ENCODE results near the gene CYTIP. TPM values are rescaled to one million over a fixed set of nuclear protein-coding genes. Genes with fewer than 3 reads are reported as not detected.

CYTIP gene
- polyA plus RNA-seq, 2 of the 4 experiments (the other 2 are of a cell fraction), result 0.34 TPM; not detected in 1

DNA sequence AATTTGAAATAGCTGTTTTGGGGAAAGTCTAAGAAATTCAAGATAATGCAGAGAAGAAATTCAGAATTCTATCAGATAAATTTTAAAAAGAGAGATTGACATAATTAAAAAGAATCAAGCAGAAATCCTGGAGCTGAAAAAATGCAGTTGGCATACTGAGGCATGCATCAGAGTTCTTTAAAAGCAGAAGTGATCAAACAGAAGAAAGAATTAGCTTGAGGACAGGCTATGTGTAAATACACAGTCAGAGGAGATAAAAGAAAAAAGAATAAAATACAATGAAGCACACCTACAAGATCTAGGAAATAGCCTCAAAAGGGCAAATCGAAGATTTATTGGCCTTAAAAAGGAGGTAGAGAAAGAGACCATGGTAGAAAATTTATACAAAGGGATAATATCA is 57.1 kb downstream of the CYTIP start:
- H3K4me1 ChIP-seq, result no peaks in the 10 kb centered on the region
- no peak overlapping the region for H3K4me2 ChIP-seq
- DNase-seq (ENCODE audit: low read depth in 1 of 2, low spot score in 1 of 2) (no peak), ATAC-seq (no peak), FAIRE-seq (no peak)
- H3K4me3 ChIP-seq, result no peak overlapping the region
- no peaks in the 10 kb centered on the region for H3K9me3 ChIP-seq
- CTCF ChIA-PET, result no interaction called here
- TF ChIP-seq, protein P1, sequence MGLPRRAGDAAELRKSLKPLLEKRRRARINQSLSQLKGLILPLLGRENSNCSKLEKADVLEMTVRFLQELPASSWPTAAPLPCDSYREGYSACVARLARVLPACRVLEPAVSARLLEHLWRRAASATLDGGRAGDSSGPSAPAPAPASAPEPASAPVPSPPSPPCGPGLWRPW (IDR thresholded peaks at IDR 0.05), result no peak
- TF ChIP-seq HOXB13 (CRISPR knock-in tag; IDR thresholded peaks at IDR 0.05; ENCODE audit: low read depth), result no peak
- no peak for TF ChIP-seq EP300 (IDR thresholded peaks at IDR 0.05)
- no peak for TF ChIP-seq POLR2A (IDR thresholded peaks at IDR 0.05; ENCODE audit: low read length)
- TF ChIP-seq HOXB5 (CRISPR knock-in tag; IDR thresholded peaks at IDR 0.05), result no peak
- no peak for TF ChIP-seq MAFK (IDR thresholded peaks at IDR 0.05; ENCODE audit: partially characterized antibody)
- no peak for TF ChIP-seq GATA3 (IDR thresholded peaks at IDR 0.05; ENCODE audit: borderline replicate concordance)
- no peak for TF ChIP-seq JUNB (IDR thresholded peaks at IDR 0.05)
- TF ChIP-seq RFX5 (IDR thresholded peaks at IDR 0.05), result no peak
- TF ChIP-seq RARB (CRISPR knock-in tag; IDR thresholded peaks at IDR 0.05), result no peak
- TF ChIP-seq NPAS2 (CRISPR knock-in tag; IDR thresholded peaks at IDR 0.05; ENCODE audit: borderline replicate concordance), result no peak
- TF ChIP-seq TFCP2L1 (CRISPR knock-in tag; IDR thresholded peaks at IDR 0.05), result no peak
- 0% methylated on average over 1 of the region's 1 CpG for WGBS (ENCODE audit: missing lambda C conversion rate)
- no peak overlapping the region for H3K27ac ChIP-seq
- POLR2A ChIA-PET, result no interaction called here

GRCh38 chr2:157386247-157386646 is 57.6 kb downstream of the CYTIP start:
- CTCF ChIA-PET, result no interaction called here

DNA sequence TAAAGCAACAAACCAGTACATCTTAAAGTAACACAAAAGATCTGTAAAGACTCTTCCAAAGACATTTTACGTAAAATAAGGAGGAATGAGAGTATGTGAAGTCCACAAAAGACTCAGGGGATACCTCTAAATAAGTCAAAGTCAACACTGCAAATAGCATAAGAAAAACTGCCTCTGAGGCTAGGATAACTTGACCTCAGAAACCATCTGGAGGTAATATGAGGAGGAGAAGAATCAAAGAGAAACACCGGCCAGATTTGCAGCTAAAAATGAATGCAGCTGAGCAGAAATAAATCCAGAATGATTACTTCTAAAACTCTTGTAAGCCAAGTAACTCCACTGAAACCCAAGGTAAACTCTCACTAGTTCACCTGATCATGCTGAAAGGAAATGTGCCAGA is 66.0 kb downstream of the CYTIP start:
- Histone ChIP-seq H3K4me2 (no peak overlapping the region), H3K4me3 (no peak overlapping the region), H3K9me3 (peaks cover 7% of the 10 kb centered on the region), H3K27ac (no peak overlapping the region), H3K4me1 (no peaks in the 10 kb centered on the region)
- CTCF ChIA-PET, result no interaction called here
- ATAC-seq (no peak), FAIRE-seq (no peak), DNase-seq (ENCODE audit: low read depth in 1 of 2, low spot score in 1 of 2) (no peak)
- TF ChIP-seq TFCP2L1 (CRISPR knock-in tag; IDR thresholded peaks at IDR 0.05), result no peak
- TF ChIP-seq, protein P2, sequence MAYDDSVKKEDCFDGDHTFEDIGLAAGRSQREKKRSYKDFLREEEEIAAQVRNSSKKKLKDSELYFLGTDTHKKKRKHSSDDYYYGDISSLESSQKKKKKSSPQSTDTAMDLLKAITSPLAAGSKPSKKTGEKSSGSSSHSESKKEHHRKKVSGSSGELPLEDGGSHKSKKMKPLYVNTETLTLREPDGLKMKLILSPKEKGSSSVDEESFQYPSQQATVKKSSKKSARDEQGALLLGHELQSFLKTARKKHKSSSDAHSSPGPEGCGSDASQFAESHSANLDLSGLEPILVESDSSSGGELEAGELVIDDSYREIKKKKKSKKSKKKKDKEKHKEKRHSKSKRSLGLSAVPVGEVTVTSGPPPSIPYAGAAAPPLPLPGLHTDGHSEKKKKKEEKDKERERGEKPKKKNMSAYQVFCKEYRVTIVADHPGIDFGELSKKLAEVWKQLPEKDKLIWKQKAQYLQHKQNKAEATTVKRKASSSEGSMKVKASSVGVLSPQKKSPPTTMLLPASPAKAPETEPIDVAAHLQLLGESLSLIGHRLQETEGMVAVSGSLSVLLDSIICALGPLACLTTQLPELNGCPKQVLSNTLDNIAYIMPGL (CRISPR knock-in tag; IDR thresholded peaks at IDR 0.05; ENCODE audit: borderline replicate concordance), result no peak
- no peak for TF ChIP-seq ZSCAN20 (CRISPR knock-in tag; IDR thresholded peaks at IDR 0.05)
- no peak for TF ChIP-seq MYC (IDR thresholded peaks at IDR 0.05; ENCODE audit: borderline replicate concordance, low read length)
- no peak for TF ChIP-seq CHD2 (IDR thresholded peaks at IDR 0.05; ENCODE audit: low read length, partially characterized antibody)
- TF ChIP-seq MAFK (IDR thresholded peaks at IDR 0.05; ENCODE audit: partially characterized antibody), result no peak
- TF ChIP-seq RARB (CRISPR knock-in tag; IDR thresholded peaks at IDR 0.05), result no peak
- TF ChIP-seq HEYL (CRISPR knock-in tag; IDR thresholded peaks at IDR 0.05), result no peak
- no peak for TF ChIP-seq HOXB13 (CRISPR knock-in tag; IDR thresholded peaks at IDR 0.05; ENCODE audit: low read depth)
- TF ChIP-seq, protein P3, sequence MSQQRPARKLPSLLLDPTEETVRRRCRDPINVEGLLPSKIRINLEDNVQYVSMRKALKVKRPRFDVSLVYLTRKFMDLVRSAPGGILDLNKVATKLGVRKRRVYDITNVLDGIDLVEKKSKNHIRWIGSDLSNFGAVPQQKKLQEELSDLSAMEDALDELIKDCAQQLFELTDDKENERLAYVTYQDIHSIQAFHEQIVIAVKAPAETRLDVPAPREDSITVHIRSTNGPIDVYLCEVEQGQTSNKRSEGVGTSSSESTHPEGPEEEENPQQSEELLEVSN (IDR thresholded peaks at IDR 0.05; ENCODE audit: borderline replicate concordance, low read depth), result no peak
- POLR2A ChIA-PET, result no interaction called here
- 58% methylated on average over 2 of the region's 2 CpGs for WGBS (ENCODE audit: missing lambda C conversion rate)

More at GRCh38 chr2:157386247-157386646, 57.6 kb downstream of the CYTIP start:
- no peak for TF ChIP-seq RAD21 (conservative IDR thresholded peaks at IDR 0.05 in 1 of 2, IDR thresholded peaks at IDR 0.05 in 1 of 2)
- TF ChIP-seq ELK1 (IDR thresholded peaks at IDR 0.05; ENCODE audit: low read depth, low read length), result no peak
- no peak for TF ChIP-seq EP300 (IDR thresholded peaks at IDR 0.05)
- TF ChIP-seq ZFP36 (IDR thresholded peaks at IDR 0.05; ENCODE audit: borderline replicate concordance, partially characterized antibody), result no peak
- TF ChIP-seq JUNB (IDR thresholded peaks at IDR 0.05), result no peak
- no peak for TF ChIP-seq PBX3 (IDR thresholded peaks at IDR 0.05)
- TF ChIP-seq TFCP2L1 (CRISPR knock-in tag; IDR thresholded peaks at IDR 0.05), result no peak
- no peak for TF ChIP-seq CEBPB (IDR thresholded peaks at IDR 0.05)
- TF ChIP-seq HOXB13 (CRISPR knock-in tag; IDR thresholded peaks at IDR 0.05; ENCODE audit: low read depth), result no peak
- Histone ChIP-seq H3K4me3 (no peak overlapping the region), H3K4me2 (no peak overlapping the region), H3K27ac (no peak overlapping the region), H3K4me1 (no peaks in the 10 kb centered on the region), H3K9me3 (no peaks in the 10 kb centered on the region)
- POLR2A ChIA-PET, result no interaction called here
- DNase-seq (ENCODE audit: low read depth in 1 of 2, low spot score in 1 of 2), result no peak
- FAIRE-seq, result no peak
- no peak for ATAC-seq
- WGBS (ENCODE audit: missing lambda C conversion rate), result 5% methylated on average over 1 of the region's 1 CpG

Data from A549 (cell line).